ENCODE data around the gene KRTAP10-8. TPM values are rescaled to one million over a fixed set of nuclear protein-coding genes. Genes with fewer than 3 reads are reported as not detected.

Gene KRTAP10-8
- total RNA-seq, 1 experiment from 2014 or later = not detected

DNA sequence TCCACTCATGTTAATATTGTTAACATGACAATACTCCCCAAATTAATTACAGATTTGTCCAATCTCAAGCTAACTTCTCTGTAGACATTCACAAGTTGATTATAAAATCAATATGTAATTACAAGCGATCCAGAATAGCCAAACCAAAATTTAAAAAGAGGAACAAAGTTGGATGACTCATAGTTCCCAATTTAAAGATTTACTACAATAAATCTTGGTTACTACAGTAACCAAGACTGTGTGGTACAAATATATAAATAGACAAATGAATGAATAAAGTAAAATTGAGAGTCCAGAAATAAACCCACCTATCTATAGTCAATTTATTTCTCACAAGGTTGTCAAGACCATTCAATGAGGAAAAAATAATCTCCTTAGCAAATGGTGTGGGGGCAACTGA is 45.5 kb upstream of the KRTAP10-8 start:
- no peak overlapping the region for H3K27ac ChIP-seq
- no peaks in the 10 kb centered on the region for H3K9me3 ChIP-seq (ENCODE audit: insufficient read depth, low read depth)
- DNase-seq = no peak
- no peaks in the 10 kb centered on the region for H3K4me1 ChIP-seq (replicated peaks; ENCODE audit: insufficient read depth)
- ChIA-PET CTCF (no interaction called here), POLR2A (ENCODE audit: unreplicated experiment) (no interaction called here)
- peaks cover 56% of the 10 kb centered on the region for H3K27me3 ChIP-seq (ENCODE audit: insufficient read depth, low read depth)
- TF ChIP-seq, protein P1, sequence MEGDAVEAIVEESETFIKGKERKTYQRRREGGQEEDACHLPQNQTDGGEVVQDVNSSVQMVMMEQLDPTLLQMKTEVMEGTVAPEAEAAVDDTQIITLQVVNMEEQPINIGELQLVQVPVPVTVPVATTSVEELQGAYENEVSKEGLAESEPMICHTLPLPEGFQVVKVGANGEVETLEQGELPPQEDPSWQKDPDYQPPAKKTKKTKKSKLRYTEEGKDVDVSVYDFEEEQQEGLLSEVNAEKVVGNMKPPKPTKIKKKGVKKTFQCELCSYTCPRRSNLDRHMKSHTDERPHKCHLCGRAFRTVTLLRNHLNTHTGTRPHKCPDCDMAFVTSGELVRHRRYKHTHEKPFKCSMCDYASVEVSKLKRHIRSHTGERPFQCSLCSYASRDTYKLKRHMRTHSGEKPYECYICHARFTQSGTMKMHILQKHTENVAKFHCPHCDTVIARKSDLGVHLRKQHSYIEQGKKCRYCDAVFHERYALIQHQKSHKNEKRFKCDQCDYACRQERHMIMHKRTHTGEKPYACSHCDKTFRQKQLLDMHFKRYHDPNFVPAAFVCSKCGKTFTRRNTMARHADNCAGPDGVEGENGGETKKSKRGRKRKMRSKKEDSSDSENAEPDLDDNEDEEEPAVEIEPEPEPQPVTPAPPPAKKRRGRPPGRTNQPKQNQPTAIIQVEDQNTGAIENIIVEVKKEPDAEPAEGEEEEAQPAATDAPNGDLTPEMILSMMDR (conservative IDR thresholded peaks at IDR 0.05) = no peak
- TF ChIP-seq EZH2 (IDR thresholded peaks at IDR 0.05; ENCODE audit: low read depth) = no peak
- H3K4me3 ChIP-seq = no peak overlapping the region
- no peaks in the 10 kb centered on the region for H4K20me1 ChIP-seq (ENCODE audit: insufficient read depth)
- no peaks in the 10 kb centered on the region for H3K36me3 ChIP-seq (ENCODE audit: low read depth)
- intact Hi-C loops (cut with micrococcal nuclease; ENCODE audit: unreplicated experiment) = no loop called here
- no TSS peak for BruUV-seq (replicated peaks)
- H3K79me2 ChIP-seq (ENCODE audit: low read depth) = no peaks in the 10 kb centered on the region
- H3K4me2 ChIP-seq = no peak overlapping the region
- no peaks in the 10 kb centered on the region for H3F3A ChIP-seq (ENCODE audit: insufficient read depth, low read depth)
- no peak overlapping the region for H2AFZ ChIP-seq
- no peaks in the 10 kb centered on the region for H3K9me2 ChIP-seq (ENCODE audit: insufficient read depth)

DNA sequence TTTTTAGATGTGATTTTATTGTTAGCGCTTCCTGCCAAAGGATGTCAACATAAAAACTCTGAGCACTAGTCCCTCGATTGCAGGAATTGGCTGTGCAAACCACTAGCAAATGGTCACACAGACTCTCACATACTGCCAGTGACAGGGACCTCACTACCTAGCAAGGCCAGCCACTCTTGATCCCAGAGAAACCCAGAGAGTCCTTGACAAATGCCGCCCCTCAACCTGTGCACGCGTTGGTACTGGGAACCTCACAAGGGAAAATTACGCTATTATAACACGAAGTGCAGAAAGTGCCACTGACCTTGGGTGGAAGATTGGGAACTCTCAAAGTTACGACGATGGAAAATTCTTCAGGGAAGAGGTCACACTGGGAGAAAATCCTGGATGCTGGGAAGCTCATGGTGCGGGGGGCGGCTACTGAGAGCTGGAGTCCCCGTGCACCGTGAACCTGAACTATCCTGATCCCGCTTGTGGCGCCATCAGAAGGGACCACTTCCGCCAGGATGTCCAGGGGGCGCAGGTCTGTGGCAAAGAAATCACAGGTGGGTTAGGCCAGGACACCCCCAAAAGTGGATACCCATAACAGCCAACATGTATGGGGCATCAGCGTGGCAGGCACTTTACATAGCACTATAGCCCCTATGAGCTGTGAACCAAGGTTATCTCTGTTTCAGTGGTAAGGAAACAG is 44.3 kb upstream of the KRTAP10-8 start:
- no peak for DNase-seq
- no peak overlapping the region for H3K4me2 ChIP-seq
- no peaks in the 10 kb centered on the region for H3K36me3 ChIP-seq (ENCODE audit: low read depth)
- TF ChIP-seq, protein P1 (conservative IDR thresholded peaks at IDR 0.05) = no peak
- no peak for TF ChIP-seq EZH2 (IDR thresholded peaks at IDR 0.05; ENCODE audit: low read depth)
- ChIA-PET POLR2A (ENCODE audit: unreplicated experiment) (no interaction called here), CTCF (no interaction called here)
- intact Hi-C loops (cut with micrococcal nuclease; ENCODE audit: unreplicated experiment) = no loop called here
- H3K9me2 ChIP-seq (ENCODE audit: insufficient read depth) = no peaks in the 10 kb centered on the region
- no peaks in the 10 kb centered on the region for H4K20me1 ChIP-seq (ENCODE audit: insufficient read depth)
- H3K79me2 ChIP-seq (ENCODE audit: low read depth) = no peaks in the 10 kb centered on the region
- H3K4me1 ChIP-seq (replicated peaks; ENCODE audit: insufficient read depth) = no peaks in the 10 kb centered on the region
- peaks cover 62% of the 10 kb centered on the region for H3K27me3 ChIP-seq (ENCODE audit: insufficient read depth, low read depth)
- no peaks in the 10 kb centered on the region for H3F3A ChIP-seq (ENCODE audit: insufficient read depth, low read depth)
- no peaks in the 10 kb centered on the region for H3K9me3 ChIP-seq (ENCODE audit: insufficient read depth, low read depth)
- no peak overlapping the region for H3K4me3 ChIP-seq
- no TSS peak for BruUV-seq (replicated peaks)
- H2AFZ ChIP-seq = no peak overlapping the region
- no peak overlapping the region for H3K27ac ChIP-seq

DNA sequence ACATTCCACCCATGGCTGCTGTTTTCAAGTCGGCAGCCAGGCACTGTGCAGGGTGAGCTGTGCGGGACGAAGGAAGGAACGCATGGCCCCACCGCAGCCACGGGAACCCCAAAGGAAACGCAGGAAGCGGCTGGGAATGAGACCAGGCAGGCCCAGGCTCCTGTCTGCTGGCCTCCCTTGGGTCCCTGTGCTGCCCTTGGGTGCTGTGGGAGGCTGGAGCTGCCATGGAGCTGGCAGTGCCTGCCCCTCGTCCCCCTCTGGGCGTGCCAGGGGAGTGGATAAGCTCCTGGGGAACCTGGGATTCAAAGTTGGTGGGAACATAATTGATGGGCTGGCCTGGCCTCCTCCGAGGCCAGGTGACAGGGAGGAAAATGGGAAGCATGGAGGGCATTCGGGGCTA is 43.6 kb upstream of the KRTAP10-8 start:
- TF ChIP-seq, protein P1 (conservative IDR thresholded peaks at IDR 0.05) = no peak
- TF ChIP-seq EZH2 (IDR thresholded peaks at IDR 0.05; ENCODE audit: low read depth) = no peak
- H3K9me2 ChIP-seq (ENCODE audit: insufficient read depth) = no peaks in the 10 kb centered on the region
- no peaks in the 10 kb centered on the region for H3F3A ChIP-seq (ENCODE audit: insufficient read depth, low read depth)
- H3K79me2 ChIP-seq (ENCODE audit: low read depth) = no peaks in the 10 kb centered on the region
- H3K27me3 ChIP-seq (ENCODE audit: insufficient read depth, low read depth) = peaks cover 64% of the 10 kb centered on the region
- no peaks in the 10 kb centered on the region for H3K4me1 ChIP-seq (replicated peaks; ENCODE audit: insufficient read depth)
- no peak overlapping the region for H2AFZ ChIP-seq
- BruUV-seq (replicated peaks) = no TSS peak
- no peak overlapping the region for H3K4me3 ChIP-seq
- no peaks in the 10 kb centered on the region for H3K36me3 ChIP-seq (ENCODE audit: low read depth)
- no peaks in the 10 kb centered on the region for H3K9me3 ChIP-seq (ENCODE audit: insufficient read depth, low read depth)
- ChIA-PET CTCF (no interaction called here), POLR2A (ENCODE audit: unreplicated experiment) (no interaction called here)
- intact Hi-C loops (cut with micrococcal nuclease; ENCODE audit: unreplicated experiment) = no loop called here
- H3K4me2 ChIP-seq = no peak overlapping the region
- H4K20me1 ChIP-seq (ENCODE audit: insufficient read depth) = no peaks in the 10 kb centered on the region
- no peak for DNase-seq
- no peak overlapping the region for H3K27ac ChIP-seq

All from PC-9 (cell line).